Measurements from ENCODE around the gene ACTL9. TPM values are rescaled to one million over a fixed set of nuclear protein-coding genes. Genes with fewer than 3 reads are reported as not detected.

The ACTL9 gene
- total and polyA plus RNA-seq, 7 donors = not detected

GRCh38 chr19:8697671-8698432 lies 743 bp downstream of the ACTL9 start:
- 69 to 81% methylated on average over 60 of the region's 60 CpGs for WGBS, 2 donors
- Histone ChIP-seq H3K36me3 (no peaks in the 10 kb centered on the region), H3K27ac (no peak overlapping the region), H3K4me1 (no peaks in the 10 kb centered on the region), H3K27me3 (peaks cover 0 to 70% (median 4%) of the 10 kb centered on the region in 3 donors), H3K9me3 (no peaks in the 10 kb centered on the region), H3K4me3 (no peak overlapping the region)
- no peak for TF ChIP-seq EP300 (IDR thresholded peaks at IDR 0.05)
- TF ChIP-seq CTCF (IDR thresholded peaks at IDR 0.05) = no peak
- no peak for TF ChIP-seq POLR2A (IDR thresholded peaks at IDR 0.05)
- no peak for TF ChIP-seq POLR2AphosphoS5 (IDR thresholded peaks at IDR 0.05)
- DNase-seq = no peak
- intact Hi-C loops (cut with DNase I) = no loop called here

- intact Hi-C loops (cut with DNase I) = no loop called here
- H3K9me3 ChIP-seq = no peaks in the 10 kb centered on the region
- H3K27ac ChIP-seq = no peak overlapping the region
- H3K36me3 ChIP-seq = no peaks in the 10 kb centered on the region
- DNase-seq = no peak
- WGBS, 2 donors = 37 to 74% methylated on average over 1 of the region's 1 CpG
- TF ChIP-seq EP300 (IDR thresholded peaks at IDR 0.05) (no peak), POLR2AphosphoS5 (IDR thresholded peaks at IDR 0.05) (no peak)
- no peaks in the 10 kb centered on the region for H3K4me1 ChIP-seq
- no peak overlapping the region for H3K4me3 ChIP-seq
- H3K27me3 ChIP-seq = peaks cover 0 to 70% (median 4%) of the 10 kb centered on the region in 3 donors
Measured at GRCh38 chr19:8696993-8697392, 1.6 kb downstream of the ACTL9 start.

- DNase-seq = no peak
- Histone ChIP-seq H3K36me3 (no peaks in the 10 kb centered on the region), H3K4me3 (no peak overlapping the region), H3K27ac (no peak overlapping the region), H3K27me3 (peaks cover 0 to 67% (median 4%) of the 10 kb centered on the region in 3 donors), H3K4me1 (no peaks in the 10 kb centered on the region), H3K9me3 (no peaks in the 10 kb centered on the region)
- TF ChIP-seq CTCF (IDR thresholded peaks at IDR 0.05) = no peak
- no peak for TF ChIP-seq EP300 (IDR thresholded peaks at IDR 0.05)
- TF ChIP-seq POLR2AphosphoS5 (IDR thresholded peaks at IDR 0.05) = no peak
- 67 to 77% methylated on average over 6 of the region's 6 CpGs for WGBS, 2 donors
- intact Hi-C loops (cut with DNase I) = no loop called here
Measured at GRCh38 chr19:8695911-8696310, 2.7 kb downstream of the ACTL9 start.

DNA sequence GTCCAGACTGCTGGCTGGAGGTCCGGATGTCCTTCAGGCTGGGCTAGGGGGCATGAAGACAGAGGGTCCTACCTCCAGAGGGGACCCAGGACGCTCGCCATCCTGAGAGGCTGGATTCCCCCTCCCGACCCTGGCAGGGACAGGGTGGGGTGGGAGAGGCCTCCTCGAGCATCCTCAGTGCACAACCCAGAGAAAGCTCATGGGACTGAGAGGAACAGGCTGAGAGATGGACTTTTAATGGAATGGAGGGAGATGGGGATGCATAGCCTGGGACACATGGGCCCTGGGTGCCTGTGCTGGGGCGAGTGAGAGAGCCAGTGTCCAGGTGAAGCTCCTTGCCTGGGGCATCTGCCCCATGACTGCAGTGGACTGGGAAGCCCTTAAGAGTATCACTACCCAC lies 3.1 kb downstream of the ACTL9 start:
- TF ChIP-seq EP300 (IDR thresholded peaks at IDR 0.05) (no peak), POLR2A (IDR thresholded peaks at IDR 0.05) (no peak), CTCF (IDR thresholded peaks at IDR 0.05) (no peak), POLR2AphosphoS5 (IDR thresholded peaks at IDR 0.05) (no peak)
- Histone ChIP-seq H3K27me3 (peaks cover 0 to 63% (median 4%) of the 10 kb centered on the region in 3 donors), H3K4me1 (no peaks in the 10 kb centered on the region), H3K36me3 (no peaks in the 10 kb centered on the region), H3K4me3 (no peak overlapping the region), H3K9me3 (no peaks in the 10 kb centered on the region), H3K27ac (no peak overlapping the region)
- 52 to 73% methylated on average over 6 of the region's 6 CpGs for WGBS, 2 donors
- intact Hi-C loops (cut with DNase I) = no loop called here
- DNase-seq = no peak

DNA sequence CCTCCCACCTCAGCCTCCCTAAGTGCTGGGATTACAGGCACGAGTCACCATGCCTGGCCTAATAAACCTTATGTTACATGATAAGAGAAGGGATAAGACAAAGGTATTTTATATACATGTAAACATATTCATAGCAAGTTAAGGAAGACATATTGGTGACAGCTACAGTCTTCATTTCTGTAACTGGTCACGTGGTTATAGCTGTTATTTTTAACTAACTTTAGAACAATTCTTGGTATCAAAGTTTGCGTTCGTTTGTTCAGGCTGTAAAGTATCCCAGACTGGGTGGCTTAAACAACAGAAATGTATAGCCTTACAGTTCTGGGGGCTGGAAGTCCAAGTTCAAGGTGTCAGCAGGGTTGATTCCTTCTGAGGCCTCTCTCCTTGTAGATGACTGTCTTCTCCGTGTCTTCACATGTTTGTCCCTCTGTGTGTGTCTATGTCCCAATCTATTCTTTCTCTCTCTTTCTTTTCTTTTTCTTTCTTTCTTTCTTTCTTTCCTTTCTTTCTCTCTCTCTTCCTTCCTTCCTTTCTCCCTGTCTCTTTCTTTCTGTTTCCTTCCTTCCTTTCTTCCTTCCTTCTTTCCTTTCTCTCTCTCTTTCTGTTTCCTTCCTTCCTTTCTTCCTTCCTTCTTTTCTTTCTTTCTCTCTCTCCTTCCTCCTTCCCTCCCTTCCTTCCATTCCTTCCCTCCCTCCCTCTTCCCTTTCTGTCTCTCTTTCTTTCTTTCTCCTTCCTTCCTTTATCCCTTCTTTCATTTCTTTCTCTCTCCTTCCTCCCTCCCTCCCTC lies 7.6 kb downstream of the ACTL9 start:
- no peak for DNase-seq
- intact Hi-C loops (cut with DNase I) = no loop called here
- no peak overlapping the region for H3K4me3 ChIP-seq
- no peaks in the 10 kb centered on the region for H3K36me3 ChIP-seq
- H3K4me1 ChIP-seq = no peaks in the 10 kb centered on the region
- WGBS, 2 donors = 34 to 65% methylated on average over 5 of the region's 5 CpGs
- no peaks in the 10 kb centered on the region for H3K9me3 ChIP-seq
- TF ChIP-seq EP300 (IDR thresholded peaks at IDR 0.05) = no peak
- no peak for TF ChIP-seq POLR2A (IDR thresholded peaks at IDR 0.05)
- no peak for TF ChIP-seq CTCF (IDR thresholded peaks at IDR 0.05)
- no peak for TF ChIP-seq POLR2AphosphoS5 (IDR thresholded peaks at IDR 0.05)
- no peak overlapping the region for H3K27ac ChIP-seq
- peaks cover 0 to 23% (median 4%) of the 10 kb centered on the region in 3 donors for H3K27me3 ChIP-seq
